ENCODE data around the gene CHADL.

DNA sequence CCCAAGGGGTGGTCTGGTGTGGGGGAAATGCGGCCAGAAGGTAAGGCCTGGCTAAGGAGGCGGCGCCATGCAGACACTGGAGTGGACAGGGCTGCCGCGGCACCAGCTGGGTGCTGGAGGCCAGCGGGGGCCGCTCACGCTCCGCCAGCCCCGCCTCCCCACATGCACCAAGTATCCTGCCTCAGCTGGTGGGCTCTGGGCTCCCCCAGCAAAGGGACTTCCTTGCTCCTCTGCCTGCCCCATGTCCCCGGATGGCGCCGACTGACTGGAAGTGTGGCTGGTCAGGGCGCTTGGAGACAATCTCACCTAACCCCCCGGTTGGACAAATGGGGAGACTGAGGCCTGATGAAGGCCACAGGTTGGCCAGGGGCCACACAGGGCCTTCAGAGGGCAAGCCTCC, 7.6 kb upstream of the CHADL start:
- no peak for TF ChIP-seq JUN (IDR thresholded peaks at IDR 0.05; ENCODE audit: low read depth, low read length)
- TF ChIP-seq, protein P1, sequence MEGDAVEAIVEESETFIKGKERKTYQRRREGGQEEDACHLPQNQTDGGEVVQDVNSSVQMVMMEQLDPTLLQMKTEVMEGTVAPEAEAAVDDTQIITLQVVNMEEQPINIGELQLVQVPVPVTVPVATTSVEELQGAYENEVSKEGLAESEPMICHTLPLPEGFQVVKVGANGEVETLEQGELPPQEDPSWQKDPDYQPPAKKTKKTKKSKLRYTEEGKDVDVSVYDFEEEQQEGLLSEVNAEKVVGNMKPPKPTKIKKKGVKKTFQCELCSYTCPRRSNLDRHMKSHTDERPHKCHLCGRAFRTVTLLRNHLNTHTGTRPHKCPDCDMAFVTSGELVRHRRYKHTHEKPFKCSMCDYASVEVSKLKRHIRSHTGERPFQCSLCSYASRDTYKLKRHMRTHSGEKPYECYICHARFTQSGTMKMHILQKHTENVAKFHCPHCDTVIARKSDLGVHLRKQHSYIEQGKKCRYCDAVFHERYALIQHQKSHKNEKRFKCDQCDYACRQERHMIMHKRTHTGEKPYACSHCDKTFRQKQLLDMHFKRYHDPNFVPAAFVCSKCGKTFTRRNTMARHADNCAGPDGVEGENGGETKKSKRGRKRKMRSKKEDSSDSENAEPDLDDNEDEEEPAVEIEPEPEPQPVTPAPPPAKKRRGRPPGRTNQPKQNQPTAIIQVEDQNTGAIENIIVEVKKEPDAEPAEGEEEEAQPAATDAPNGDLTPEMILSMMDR (IDR thresholded peaks at IDR 0.05; ENCODE audit: control extremely low read depth in 1 of 3, insufficient read depth in 1 of 3, low read depth in 1 of 3, low read length in 3 of 3): no peak
- TF ChIP-seq EZH2 (IDR thresholded peaks at IDR 0.05; ENCODE audit: low read depth, low read length, severe bottlenecking): no peak
- TF ChIP-seq, protein P2, sequence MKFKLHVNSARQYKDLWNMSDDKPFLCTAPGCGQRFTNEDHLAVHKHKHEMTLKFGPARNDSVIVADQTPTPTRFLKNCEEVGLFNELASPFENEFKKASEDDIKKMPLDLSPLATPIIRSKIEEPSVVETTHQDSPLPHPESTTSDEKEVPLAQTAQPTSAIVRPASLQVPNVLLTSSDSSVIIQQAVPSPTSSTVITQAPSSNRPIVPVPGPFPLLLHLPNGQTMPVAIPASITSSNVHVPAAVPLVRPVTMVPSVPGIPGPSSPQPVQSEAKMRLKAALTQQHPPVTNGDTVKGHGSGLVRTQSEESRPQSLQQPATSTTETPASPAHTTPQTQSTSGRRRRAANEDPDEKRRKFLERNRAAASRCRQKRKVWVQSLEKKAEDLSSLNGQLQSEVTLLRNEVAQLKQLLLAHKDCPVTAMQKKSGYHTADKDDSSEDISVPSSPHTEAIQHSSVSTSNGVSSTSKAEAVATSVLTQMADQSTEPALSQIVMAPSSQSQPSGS (IDR thresholded peaks at IDR 0.05; ENCODE audit: low read length): no peak
- TF ChIP-seq HDAC6 (IDR thresholded peaks at IDR 0.05; ENCODE audit: low read depth, low read length): no peak
- no peak for TF ChIP-seq RXRA (IDR thresholded peaks at IDR 0.05; ENCODE audit: insufficient read depth, low read depth, low read length)
- no peak for TF ChIP-seq POLR2AphosphoS5 (IDR thresholded peaks at IDR 0.05; ENCODE audit: low read depth, low read length)
- TF ChIP-seq, protein P3, sequence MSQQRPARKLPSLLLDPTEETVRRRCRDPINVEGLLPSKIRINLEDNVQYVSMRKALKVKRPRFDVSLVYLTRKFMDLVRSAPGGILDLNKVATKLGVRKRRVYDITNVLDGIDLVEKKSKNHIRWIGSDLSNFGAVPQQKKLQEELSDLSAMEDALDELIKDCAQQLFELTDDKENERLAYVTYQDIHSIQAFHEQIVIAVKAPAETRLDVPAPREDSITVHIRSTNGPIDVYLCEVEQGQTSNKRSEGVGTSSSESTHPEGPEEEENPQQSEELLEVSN (IDR thresholded peaks at IDR 0.05): no peak
- TF ChIP-seq SUZ12 (IDR thresholded peaks at IDR 0.05; ENCODE audit: low read length): no peak
- TF ChIP-seq SIX5 (IDR thresholded peaks at IDR 0.05; ENCODE audit: low read depth, low read length): no peak
- no peak for TF ChIP-seq TAF7 (optimal IDR thresholded peaks at IDR 0.05; ENCODE audit: borderline replicate concordance, low read depth, low read length)
